Liver (tissue), 3 donors: ENCODE results near the gene TSKS.

ENCODE experiments used
- ATF3 ChIP-seq: IDR thresholded peaks from 2 replicates; pipeline ENCODE4 v1.6.1; 2016; ENCODE audit warnings: antibody characterized with exemption
- CTCF ChIP-seq: fragments of 150-350 bp; IDR thresholded peaks from 2 replicates; pipeline ENCODE4 v1.5.1; 2017; ENCODE audit warnings: improper control_type of control experiment, low read depth, low read length; ENCODE audit not compliant: missing input control
- EGR1 ChIP-seq, 2 donors: IDR thresholded peaks; 2 replicates each; pipeline ENCODE4 v1.6.1; 2016 to 2018; ENCODE audit warnings: antibody characterized with exemption in 2 of 2, low read depth in 2 of 2
- GABPA ChIP-seq, 2 donors: IDR thresholded peaks in 1 of 2; conservative IDR thresholded peaks in 1 of 2; 2 replicates each; pipeline ENCODE4 v1.6.1; 2016; ENCODE audit warnings: antibody characterized with exemption in 2 of 2, mild to moderate bottlenecking in 1 of 2, moderate library complexity in 1 of 2
- JUND ChIP-seq, 2 donors: IDR thresholded peaks; 2 replicates each; pipeline ENCODE4 v1.6.1; 2016; ENCODE audit warnings: antibody characterized with exemption in 2 of 2
- MAX ChIP-seq: IDR thresholded peaks from 2 replicates; pipeline ENCODE4 v1.6.1; 2016; ENCODE audit warnings: antibody characterized with exemption
- RAD21 ChIP-seq, 2 donors: IDR thresholded peaks; 2 replicates each; pipeline ENCODE4 v1.6.1; 2016; ENCODE audit warnings: antibody characterized with exemption in 2 of 2, mild to moderate bottlenecking in 2 of 2
- RXRA ChIP-seq, 2 donors: IDR thresholded peaks; 2 replicates each; pipeline ENCODE4 v1.6.1; 2017 to 2018; ENCODE audit warnings: antibody characterized with exemption in 2 of 2, mild to moderate bottlenecking in 1 of 2
- SP1 ChIP-seq: IDR thresholded peaks from 2 replicates; pipeline ENCODE4 v1.6.1; 2018; ENCODE audit warnings: antibody characterized with exemption, mild to moderate bottlenecking
- TAF1 ChIP-seq: conservative IDR thresholded peaks from 2 replicates; pipeline ENCODE4 v1.6.1; 2016; ENCODE audit warnings: antibody characterized with exemption, mild to moderate bottlenecking
- TF ChIP-seq, protein P1 (sequence below): IDR thresholded peaks from 2 replicates; pipeline ENCODE4 v1.6.1; 2016; ENCODE audit warnings: antibody characterized with exemption, mild to moderate bottlenecking
- TF ChIP-seq, protein P2 (sequence below): IDR thresholded peaks from 2 replicates; pipeline ENCODE4 v1.6.1; 2016; ENCODE audit warnings: antibody characterized with exemption
- donor health status: healthy.
- donor health status: healthy.

DNA sequence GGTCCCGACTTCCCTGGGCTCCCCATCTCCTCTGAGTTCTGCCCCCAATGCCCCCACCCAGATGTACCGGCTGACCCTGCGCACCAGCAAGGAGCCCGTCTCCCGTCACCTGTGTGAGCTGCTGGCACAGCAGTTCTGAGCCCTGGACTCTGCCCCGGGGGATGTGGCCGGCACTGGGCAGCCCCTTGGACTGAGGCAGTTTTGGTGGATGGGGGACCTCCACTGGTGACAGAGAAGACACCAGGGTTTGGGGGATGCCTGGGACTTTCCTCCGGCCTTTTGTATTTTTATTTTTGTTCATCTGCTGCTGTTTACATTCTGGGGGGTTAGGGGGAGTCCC lies 43.5 kb upstream of the TSKS start:
- no peak for TF ChIP-seq CTCF
- TF ChIP-seq MAX, result no peak
- no peak for TF ChIP-seq RAD21 (IDR thresholded peaks at IDR 0.05)
- TF ChIP-seq, protein P1, sequence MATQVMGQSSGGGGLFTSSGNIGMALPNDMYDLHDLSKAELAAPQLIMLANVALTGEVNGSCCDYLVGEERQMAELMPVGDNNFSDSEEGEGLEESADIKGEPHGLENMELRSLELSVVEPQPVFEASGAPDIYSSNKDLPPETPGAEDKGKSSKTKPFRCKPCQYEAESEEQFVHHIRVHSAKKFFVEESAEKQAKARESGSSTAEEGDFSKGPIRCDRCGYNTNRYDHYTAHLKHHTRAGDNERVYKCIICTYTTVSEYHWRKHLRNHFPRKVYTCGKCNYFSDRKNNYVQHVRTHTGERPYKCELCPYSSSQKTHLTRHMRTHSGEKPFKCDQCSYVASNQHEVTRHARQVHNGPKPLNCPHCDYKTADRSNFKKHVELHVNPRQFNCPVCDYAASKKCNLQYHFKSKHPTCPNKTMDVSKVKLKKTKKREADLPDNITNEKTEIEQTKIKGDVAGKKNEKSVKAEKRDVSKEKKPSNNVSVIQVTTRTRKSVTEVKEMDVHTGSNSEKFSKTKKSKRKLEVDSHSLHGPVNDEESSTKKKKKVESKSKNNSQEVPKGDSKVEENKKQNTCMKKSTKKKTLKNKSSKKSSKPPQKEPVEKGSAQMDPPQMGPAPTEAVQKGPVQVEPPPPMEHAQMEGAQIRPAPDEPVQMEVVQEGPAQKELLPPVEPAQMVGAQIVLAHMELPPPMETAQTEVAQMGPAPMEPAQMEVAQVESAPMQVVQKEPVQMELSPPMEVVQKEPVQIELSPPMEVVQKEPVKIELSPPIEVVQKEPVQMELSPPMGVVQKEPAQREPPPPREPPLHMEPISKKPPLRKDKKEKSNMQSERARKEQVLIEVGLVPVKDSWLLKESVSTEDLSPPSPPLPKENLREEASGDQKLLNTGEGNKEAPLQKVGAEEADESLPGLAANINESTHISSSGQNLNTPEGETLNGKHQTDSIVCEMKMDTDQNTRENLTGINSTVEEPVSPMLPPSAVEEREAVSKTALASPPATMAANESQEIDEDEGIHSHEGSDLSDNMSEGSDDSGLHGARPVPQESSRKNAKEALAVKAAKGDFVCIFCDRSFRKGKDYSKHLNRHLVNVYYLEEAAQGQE, result no peak
- TF ChIP-seq, protein P2, sequence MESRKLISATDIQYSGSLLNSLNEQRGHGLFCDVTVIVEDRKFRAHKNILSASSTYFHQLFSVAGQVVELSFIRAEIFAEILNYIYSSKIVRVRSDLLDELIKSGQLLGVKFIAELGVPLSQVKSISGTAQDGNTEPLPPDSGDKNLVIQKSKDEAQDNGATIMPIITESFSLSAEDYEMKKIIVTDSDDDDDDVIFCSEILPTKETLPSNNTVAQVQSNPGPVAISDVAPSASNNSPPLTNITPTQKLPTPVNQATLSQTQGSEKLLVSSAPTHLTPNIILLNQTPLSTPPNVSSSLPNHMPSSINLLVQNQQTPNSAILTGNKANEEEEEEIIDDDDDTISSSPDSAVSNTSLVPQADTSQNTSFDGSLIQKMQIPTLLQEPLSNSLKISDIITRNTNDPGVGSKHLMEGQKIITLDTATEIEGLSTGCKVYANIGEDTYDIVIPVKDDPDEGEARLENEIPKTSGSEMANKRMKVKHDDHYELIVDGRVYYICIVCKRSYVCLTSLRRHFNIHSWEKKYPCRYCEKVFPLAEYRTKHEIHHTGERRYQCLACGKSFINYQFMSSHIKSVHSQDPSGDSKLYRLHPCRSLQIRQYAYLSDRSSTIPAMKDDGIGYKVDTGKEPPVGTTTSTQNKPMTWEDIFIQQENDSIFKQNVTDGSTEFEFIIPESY, result no peak
- no peak for TF ChIP-seq ATF3
- TF ChIP-seq SP1, result no peak
- no peak for TF ChIP-seq JUND (IDR thresholded peaks at IDR 0.05)
- no peak for TF ChIP-seq RXRA (IDR thresholded peaks at IDR 0.05)
- no peak for TF ChIP-seq EGR1 (IDR thresholded peaks at IDR 0.05; ENCODE audit: low read depth in 2 of 2)
- TF ChIP-seq TAF1, result no peak
- TF ChIP-seq GABPA (IDR thresholded peaks at IDR 0.05 in 1 of 2, conservative IDR thresholded peaks at IDR 0.05 in 1 of 2), result no peak
